OCI-LY1 (cell line): ENCODE results near the gene TBL1X.

ENCODE experiments used
- EZH2 ChIP-seq: fragments of 200-600 bp; sonication (generic), shearing (Covaris generic); IDR thresholded peaks from 2 replicates; pipeline ENCODE4 v1.8.0; 2017; ENCODE audit warnings: borderline replicate concordance, mixed run types, mild to moderate bottlenecking, antibody characterized with exemption, low read length, moderate library complexity, mixed read lengths
- TF ChIP-seq, protein P1 (sequence below): fragments of 200-600 bp; sonication (generic), shearing (Covaris generic); IDR thresholded peaks from 2 replicates; pipeline ENCODE4 v1.5.1; 2017; ENCODE audit warnings: mild to moderate bottlenecking, antibody characterized with exemption, low read length, moderate library complexity, mixed read lengths

DNA sequence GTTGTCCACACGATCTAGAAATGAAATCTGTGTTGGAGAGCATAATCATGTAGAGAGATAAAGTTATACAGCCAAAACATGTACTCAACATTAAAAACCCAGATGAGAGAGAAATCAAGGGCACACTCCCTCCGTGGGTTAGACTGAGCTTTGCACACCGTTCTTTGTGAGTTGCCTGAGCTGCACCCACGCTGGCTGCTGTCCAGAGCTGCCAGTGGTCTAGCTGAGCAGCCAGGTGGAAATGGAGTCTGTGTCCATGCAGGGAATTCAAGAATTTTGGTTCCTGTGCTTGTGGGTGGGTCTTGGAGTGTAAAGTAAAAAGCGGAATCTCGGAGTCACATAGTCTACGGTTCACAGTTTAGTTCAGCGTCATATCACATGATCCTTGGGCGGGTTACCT lies 216.2 kb downstream of the TBL1X start:
- TF ChIP-seq, protein P1, sequence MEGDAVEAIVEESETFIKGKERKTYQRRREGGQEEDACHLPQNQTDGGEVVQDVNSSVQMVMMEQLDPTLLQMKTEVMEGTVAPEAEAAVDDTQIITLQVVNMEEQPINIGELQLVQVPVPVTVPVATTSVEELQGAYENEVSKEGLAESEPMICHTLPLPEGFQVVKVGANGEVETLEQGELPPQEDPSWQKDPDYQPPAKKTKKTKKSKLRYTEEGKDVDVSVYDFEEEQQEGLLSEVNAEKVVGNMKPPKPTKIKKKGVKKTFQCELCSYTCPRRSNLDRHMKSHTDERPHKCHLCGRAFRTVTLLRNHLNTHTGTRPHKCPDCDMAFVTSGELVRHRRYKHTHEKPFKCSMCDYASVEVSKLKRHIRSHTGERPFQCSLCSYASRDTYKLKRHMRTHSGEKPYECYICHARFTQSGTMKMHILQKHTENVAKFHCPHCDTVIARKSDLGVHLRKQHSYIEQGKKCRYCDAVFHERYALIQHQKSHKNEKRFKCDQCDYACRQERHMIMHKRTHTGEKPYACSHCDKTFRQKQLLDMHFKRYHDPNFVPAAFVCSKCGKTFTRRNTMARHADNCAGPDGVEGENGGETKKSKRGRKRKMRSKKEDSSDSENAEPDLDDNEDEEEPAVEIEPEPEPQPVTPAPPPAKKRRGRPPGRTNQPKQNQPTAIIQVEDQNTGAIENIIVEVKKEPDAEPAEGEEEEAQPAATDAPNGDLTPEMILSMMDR = no peak
- TF ChIP-seq EZH2 = no peak
